Keratinocyte (primary cell): ENCODE measurements around the gene KDF1. TPM values are rescaled to one million over a fixed set of nuclear protein-coding genes. Genes with fewer than 3 reads are reported as not detected.
A peak's percentile ranks its signal among the peaks of the same experiment; 100 is the strongest.

ENCODE experiments used
- DNase-seq: peaks from one replicate; pipeline ENCODE4 v3.0.0-alpha.2; 2011; ENCODE audit warnings: low read depth, missing footprints, low spot score
- FAIRE-seq: peaks from 2 replicates; lab custom pipeline; 2011; peaks lifted over from hg19 to GRCh38; lab: Jason Lieb, UNC
- H2AFZ ChIP-seq: 2 replicates; pipeline ENCODE4 v1.6.0; 2012; ENCODE audit warnings: low read length, control low read depth, inconsistent platforms; ENCODE audit not compliant: control insufficient read depth
- H3K27ac ChIP-seq: 2 replicates; pipeline ENCODE4 v1.5.1; 2011; ENCODE audit warnings: low read length; ENCODE audit not compliant: control insufficient read depth, insufficient read depth
- H3K27me3 ChIP-seq: 3 replicates; pipeline ENCODE4 v1.6.0; 2011; ENCODE audit warnings: low read length; ENCODE audit not compliant: control insufficient read depth, insufficient read depth; ENCODE audit errors: extremely low read depth
- H3K36me3 ChIP-seq, 2 experiments: 2 replicates in 1 of 2; 3 replicates in 1 of 2; pipeline ENCODE4 v1.5.1; 2011; ENCODE audit warnings: low read length in 2 of 2, mild to moderate bottlenecking in 1 of 2; ENCODE audit not compliant: control insufficient read depth in 2 of 2, insufficient read depth in 2 of 2; ENCODE audit errors: extremely low read depth in 1 of 2
- H3K4me1 ChIP-seq: 3 replicates; pipeline ENCODE4 v1.5.1; 2011; ENCODE audit warnings: low read length; ENCODE audit not compliant: control insufficient read depth, insufficient read depth; ENCODE audit errors: extremely low read depth
- H3K4me2 ChIP-seq: 3 replicates; pipeline ENCODE4 v1.6.0; 2011; ENCODE audit warnings: low read depth, low read length; ENCODE audit not compliant: control insufficient read depth, insufficient read depth; ENCODE audit errors: extremely low read depth
- H3K4me3 ChIP-seq, 3 experiments: fragments of 200-600 bp in 1 of 3; sonication (generic) in 1 of 3; 2 replicates in 2 of 3; 3 replicates in 1 of 3; pipeline ENCODE4 v1.5.1; 2011 to 2016; ENCODE audit warnings: low read length in 3 of 3, mild to moderate bottlenecking in 3 of 3, control low read depth in 2 of 3, inconsistent platforms in 1 of 3, low read depth in 1 of 3, mixed read lengths in 1 of 3, mixed run types in 1 of 3, moderate library complexity in 1 of 3; ENCODE audit not compliant: control insufficient read depth in 2 of 3, insufficient read depth in 2 of 3; ENCODE audit errors: extremely low read depth in 1 of 3
- H3K79me2 ChIP-seq: 2 replicates; pipeline ENCODE4 v1.6.0; 2012; ENCODE audit warnings: low read length; ENCODE audit not compliant: control insufficient read depth, insufficient read depth
- H3K9ac ChIP-seq: 3 replicates; pipeline ENCODE4 v1.6.0; 2011; ENCODE audit warnings: low read length; ENCODE audit not compliant: control insufficient read depth, insufficient read depth; ENCODE audit errors: extremely low read depth
- H3K9me1 ChIP-seq: 3 replicates; pipeline ENCODE4 v1.6.0; 2011; ENCODE audit warnings: low read length; ENCODE audit not compliant: control insufficient read depth, insufficient read depth; ENCODE audit errors: extremely low read depth
- H3K9me3 ChIP-seq: 2 replicates; pipeline ENCODE4 v1.5.1; 2012; ENCODE audit warnings: low read depth, low read length; ENCODE audit not compliant: control insufficient read depth
- H4K20me1 ChIP-seq: 3 replicates; pipeline ENCODE4 v1.6.0; 2011; ENCODE audit warnings: low read length; ENCODE audit not compliant: control insufficient read depth, insufficient read depth; ENCODE audit errors: extremely low read depth
- EZH2 ChIP-seq: IDR thresholded peaks from one replicate; pipeline ENCODE4 v1.6.1; 2012; ENCODE audit warnings: inconsistent platforms, mild to moderate bottlenecking, low read length, moderate library complexity
- dilution Hi-C: fragments of 300-500 bp; cut with MboI; formaldehyde crosslinking; loops from one replicate; pipeline ENCODE4 v1.7.0; 2020; ENCODE audit warnings: low sequenced_read_pairs; ENCODE audit not compliant: extremely low pct_ligation_motif_present
- polyA plus RNA-seq, 5 experiments: library from polyadenylated mRNA; depleted of rRNA in 3 of 5; stranded (reverse) in 3 of 5; stranded (forward) in 1 of 5; unstranded in 1 of 5; fragments of >200 nt; gene quantifications; 1 replicate in 1 of 5; 2 replicates in 3 of 5; 3 replicates in 1 of 5; pipeline versions ENCODE4 v1.2.1 to v1.2.3, GENCODE V29; 2011 to 2012; ENCODE audit warnings: missing spikeins in 2 of 5, low read depth in 1 of 5, low replicate concordance in 1 of 5
- TF ChIP-seq, protein P1 (sequence below), 3 experiments: IDR thresholded peaks in 1 of 3; conservative IDR thresholded peaks in 1 of 3; optimal IDR thresholded peaks in 1 of 3; 2 replicates in 2 of 3; 3 replicates in 1 of 3; pipeline versions ENCODE3 to v1.5.1; 2011; ENCODE audit warnings: low read length in 3 of 3, mild to moderate bottlenecking in 3 of 3, moderate library complexity in 2 of 3, control low read depth in 1 of 3, inconsistent platforms in 1 of 3; ENCODE audit not compliant: insufficient read depth in 2 of 3; ENCODE audit errors: extremely low read depth in 1 of 3

KDF1 gene
- polyA plus RNA-seq, 1 donor (not counting 4 experiments of a cell fraction or from before 2014, with no cell fraction given): 13.8 TPM

- FAIRE-seq: no peak
- H3K9ac ChIP-seq: peak overlapping the region; percentile 35
- TF ChIP-seq, protein P1, sequence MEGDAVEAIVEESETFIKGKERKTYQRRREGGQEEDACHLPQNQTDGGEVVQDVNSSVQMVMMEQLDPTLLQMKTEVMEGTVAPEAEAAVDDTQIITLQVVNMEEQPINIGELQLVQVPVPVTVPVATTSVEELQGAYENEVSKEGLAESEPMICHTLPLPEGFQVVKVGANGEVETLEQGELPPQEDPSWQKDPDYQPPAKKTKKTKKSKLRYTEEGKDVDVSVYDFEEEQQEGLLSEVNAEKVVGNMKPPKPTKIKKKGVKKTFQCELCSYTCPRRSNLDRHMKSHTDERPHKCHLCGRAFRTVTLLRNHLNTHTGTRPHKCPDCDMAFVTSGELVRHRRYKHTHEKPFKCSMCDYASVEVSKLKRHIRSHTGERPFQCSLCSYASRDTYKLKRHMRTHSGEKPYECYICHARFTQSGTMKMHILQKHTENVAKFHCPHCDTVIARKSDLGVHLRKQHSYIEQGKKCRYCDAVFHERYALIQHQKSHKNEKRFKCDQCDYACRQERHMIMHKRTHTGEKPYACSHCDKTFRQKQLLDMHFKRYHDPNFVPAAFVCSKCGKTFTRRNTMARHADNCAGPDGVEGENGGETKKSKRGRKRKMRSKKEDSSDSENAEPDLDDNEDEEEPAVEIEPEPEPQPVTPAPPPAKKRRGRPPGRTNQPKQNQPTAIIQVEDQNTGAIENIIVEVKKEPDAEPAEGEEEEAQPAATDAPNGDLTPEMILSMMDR (optimal IDR thresholded peaks at IDR 0.05 in 1 of 3, IDR thresholded peaks at IDR 0.05 in 1 of 3, conservative IDR thresholded peaks at IDR 0.05 in 1 of 3; ENCODE audit: extremely low read depth in 1 of 3, insufficient read depth in 2 of 3, low read length in 3 of 3): no peak
- no peak for TF ChIP-seq EZH2
Observed at GRCh38 chr1:27004471-27005165, 44.4 kb upstream of the KDF1 start.

GRCh38 chr1:27003745-27004470 lies 43.6 kb upstream of the KDF1 start:
- FAIRE-seq: no peak
- Histone ChIP-seq H3K27me3 (no peaks in the 10 kb centered on the region), H3K79me2 (peaks cover 36% of the 10 kb centered on the region), H3K27ac (no peak overlapping the region), H3K9me3 (no peaks in the 10 kb centered on the region), H3K9me1 (no peaks in the 10 kb centered on the region), H4K20me1 (peaks cover 3% of the 10 kb centered on the region), H3K36me3 (peaks cover 15 to 33% of the 10 kb centered on the region in 2 experiments), H3K9ac (no peak overlapping the region), H2AFZ (no peak overlapping the region), H3K4me2 (no peak overlapping the region), H3K4me1 (peaks cover 62% of the 10 kb centered on the region), H3K4me3 (no peak overlapping the region)
- no peak for DNase-seq
- TF ChIP-seq EZH2: no peak
- TF ChIP-seq, protein P1 (optimal IDR thresholded peaks at IDR 0.05 in 1 of 3, IDR thresholded peaks at IDR 0.05 in 1 of 3, conservative IDR thresholded peaks at IDR 0.05 in 1 of 3; ENCODE audit: extremely low read depth in 1 of 3, insufficient read depth in 2 of 3, low read length in 3 of 3): no peak
- dilution Hi-C loops: no loop called here

More at GRCh38 chr1:27004471-27005165, 44.4 kb upstream of the KDF1 start:
- Histone ChIP-seq H4K20me1 (peaks cover 7% of the 10 kb centered on the region), H3K9me1 (no peaks in the 10 kb centered on the region), H3K36me3 (peaks cover 15 to 35% of the 10 kb centered on the region in 2 experiments), H3K4me2 (no peak overlapping the region), H3K79me2 (peaks cover 43% of the 10 kb centered on the region), H3K9me3 (no peaks in the 10 kb centered on the region), H3K27ac (peak overlapping the region; percentile 6), H3K27me3 (no peaks in the 10 kb centered on the region), H3K4me1 (peaks cover 63% of the 10 kb centered on the region), H3K4me3 (no peak overlapping the region), H2AFZ (no peak overlapping the region)
- dilution Hi-C loops: no loop called here
- no peak for DNase-seq
